Stimulated activated CD4-positive, alpha-beta T cell treated with anti-CD3 and anti-CD28 coated beads, Interleukin-12 subunit alpha, Interleukin-12 subunit beta, amount 100 ng/mL, for 48 hours (primary cell): ENCODE results near the gene EPSTI1.

Experiments used
- DNase-seq, 3 donors: peaks; one replicate each; pipeline ENCODE4 v3.0.0-alpha.2; 2020; ENCODE audit warnings: low read depth in 2 of 3, low spot score in 1 of 3

The EPSTI1 gene

GRCh38 chr13:43006893-43007631 lies 15.0 kb upstream of the EPSTI1 start:
- DNase-seq = no peak

GRCh38 chr13:43005460-43006236 lies 13.6 kb upstream of the EPSTI1 start:
- no peak for DNase-seq

GRCh38 chr13:43003729-43004128 lies 11.7 kb upstream of the EPSTI1 start:
- DNase-seq = no peak

- DNase-seq = no peak
Measured at GRCh38 chr13:43003010-43003409, 11.0 kb upstream of the EPSTI1 start.

- no peak for DNase-seq
Measured at GRCh38 chr13:43002021-43002420, 10.0 kb upstream of the EPSTI1 start.

GRCh38 chr13:43000676-43001075 lies 8.6 kb upstream of the EPSTI1 start:
- DNase-seq = no peak

GRCh38 chr13:42999491-42999890 lies 7.5 kb upstream of the EPSTI1 start:
- no peak for DNase-seq

GRCh38 chr13:42997381-42997780 lies 5.3 kb upstream of the EPSTI1 start:
- no peak for DNase-seq

GRCh38 chr13:42996584-42996983 lies 4.5 kb upstream of the EPSTI1 start:
- DNase-seq = no peak

- no peak for DNase-seq
Measured at GRCh38 chr13:42994878-42995277, 2.8 kb upstream of the EPSTI1 start.

- DNase-seq = peak in 1 of 3 donors; percentile 14
Measured at GRCh38 chr13:42992764-42993122, 702 bp upstream of the EPSTI1 start.

GRCh38 chr13:42991233-42991897 lies 676 bp downstream of the EPSTI1 start:
- DNase-seq = peak in 1 of 3 donors; percentile 38

GRCh38 chr13:42990291-42991232 lies 1.5 kb downstream of the EPSTI1 start:
- no peak for DNase-seq

- DNase-seq = no peak
Measured at GRCh38 chr13:42986176-42986574, 5.9 kb downstream of the EPSTI1 start.

GRCh38 chr13:42985312-42986175 lies 6.5 kb downstream of the EPSTI1 start:
- no peak for DNase-seq

GRCh38 chr13:42984691-42985090 lies 7.3 kb downstream of the EPSTI1 start:
- DNase-seq = no peak

- no peak for DNase-seq
Measured at GRCh38 chr13:42984026-42984425, 8.0 kb downstream of the EPSTI1 start.

GRCh38 chr13:42981853-42982252 lies 10.2 kb downstream of the EPSTI1 start:
- DNase-seq = no peak

- no peak for DNase-seq
Measured at GRCh38 chr13:42981317-42981716, 10.7 kb downstream of the EPSTI1 start.

GRCh38 chr13:42977219-42977659 lies 14.8 kb downstream of the EPSTI1 start:
- no peak for DNase-seq
